HEK293 (cell line): ENCODE results near the gene OPN4.

Experiments used
- CTCF ChIA-PET: fragments of 350-600 bp; formaldehyde crosslinking; extraction: SDS; loops from one replicate; lab custom pipeline; 2021; ENCODE audit warnings: antibody characterized with exemption; lab: Yijun Ruan, JAX
- POLR2A ChIA-PET: fragments of 300-600 bp; formaldehyde crosslinking; extraction: SDS; loops from one replicate; lab custom pipeline; 2020; ENCODE audit warnings: antibody characterized with exemption, inconsistent platforms; lab: Yijun Ruan, JAX
- H3K27ac ChIP-seq: fragments of 200-500 bp; sonication (Bioruptor generic); 2 replicates; pipeline ENCODE4 v1.5.1; 2014; ENCODE audit warnings: low read depth, low read length, control low read depth, inconsistent platforms; ENCODE audit errors: extremely low read depth
- H3K36me3 ChIP-seq, 2 experiments: fragments of 200-500 bp in 1 of 2; sonication (Bioruptor generic) in 1 of 2; 1 replicate in 1 of 2; 2 replicates in 1 of 2; pipeline ENCODE4 v1.5.1; 2014 to 2017; ENCODE audit warnings: inconsistent platforms in 2 of 2, low read length in 2 of 2; ENCODE audit not compliant: control insufficient read depth in 2 of 2, insufficient read depth in 1 of 2
- H3K4me1 ChIP-seq: fragments of 200-500 bp; sonication (Bioruptor generic); 2 replicates; pipeline ENCODE4 v1.5.1; 2014; ENCODE audit warnings: mild to moderate bottlenecking, low read length, inconsistent platforms; ENCODE audit not compliant: control insufficient read depth, insufficient read depth
- H3K4me3 ChIP-seq: 2 replicates; pipeline ENCODE4 v1.5.1; 2011; ENCODE audit warnings: low read depth, mild to moderate bottlenecking, control low read depth, low read length, moderate library complexity
- H3K9me3 ChIP-seq: fragments of 200-500 bp; sonication (Bioruptor generic); 2 replicates; pipeline ENCODE4 v1.5.1; 2014; ENCODE audit warnings: low read depth, low read length, inconsistent platforms; ENCODE audit not compliant: control insufficient read depth, insufficient read depth
- BCL11A ChIP-seq: fragments of 450-650 bp; formaldehyde crosslinking; IDR thresholded peaks from 2 replicates; pipeline ENCODE4 v1.5.1; 2016; ENCODE audit warnings: low read depth, missing biosample characterization, missing genetic modification characterization
- EGR2 ChIP-seq: fragments of 450-650 bp; formaldehyde crosslinking; IDR thresholded peaks from 2 replicates; pipeline ENCODE4 v1.5.1; 2016; ENCODE audit warnings: low read depth, missing biosample characterization, missing genetic modification characterization
- GLIS1 ChIP-seq: fragments of 450-650 bp; formaldehyde crosslinking; IDR thresholded peaks from 2 replicates; pipeline ENCODE4 v1.5.1; 2016; ENCODE audit warnings: missing biosample characterization, missing genetic modification characterization
- GLIS2 ChIP-seq: fragments of 450-650 bp; formaldehyde crosslinking; IDR thresholded peaks from 2 replicates; pipeline ENCODE4 v1.5.1; 2016; ENCODE audit warnings: missing biosample characterization, missing genetic modification characterization
- HOXC10 ChIP-seq: sonication (generic); formaldehyde crosslinking; IDR thresholded peaks from 2 replicates; pipeline ENCODE4 v1.8.1; 2023; ENCODE audit warnings: mild to moderate bottlenecking, missing genetic modification reagents
- INSM2 ChIP-seq: fragments of 450-650 bp; formaldehyde crosslinking; IDR thresholded peaks from 2 replicates; pipeline ENCODE4 v1.5.1; 2016; ENCODE audit warnings: missing biosample characterization, missing genetic modification characterization
- KLF16 ChIP-seq: fragments of 450-650 bp; formaldehyde crosslinking; IDR thresholded peaks from 2 replicates; pipeline ENCODE4 v1.5.1; 2017; ENCODE audit warnings: missing biosample characterization, missing genetic modification characterization
- KLF8 ChIP-seq: fragments of 450-650 bp; formaldehyde crosslinking; IDR thresholded peaks from 2 replicates; pipeline ENCODE4 v1.5.1; 2016; ENCODE audit warnings: missing biosample characterization, missing genetic modification characterization
- KLF9 ChIP-seq: fragments of 450-650 bp; formaldehyde crosslinking; IDR thresholded peaks from 2 replicates; pipeline ENCODE4 v1.5.1; 2016; ENCODE audit warnings: missing biosample characterization, missing genetic modification characterization, low read depth
- ZFHX2 ChIP-seq: fragments of 450-650 bp; formaldehyde crosslinking; conservative IDR thresholded peaks from 2 replicates; pipeline ENCODE4 v1.5.1; 2016; ENCODE audit warnings: missing biosample characterization, missing genetic modification characterization
- ZNF26 ChIP-seq: fragments of 450-650 bp; formaldehyde crosslinking; IDR thresholded peaks from 2 replicates; pipeline ENCODE4 v1.5.1; 2016; ENCODE audit warnings: missing biosample characterization, missing genetic modification characterization
- ZNF266 ChIP-seq: fragments of 450-650 bp; formaldehyde crosslinking; IDR thresholded peaks from 2 replicates; pipeline ENCODE4 v1.5.1; 2016; ENCODE audit warnings: missing biosample characterization, missing genetic modification characterization, low read depth
- ZNF354C ChIP-seq: fragments of 450-650 bp; formaldehyde crosslinking; IDR thresholded peaks from 2 replicates; pipeline ENCODE4 v1.5.1; 2016; ENCODE audit warnings: missing biosample characterization, missing genetic modification characterization, low read depth, borderline replicate concordance
- ZNF398 ChIP-seq: fragments of 450-650 bp; formaldehyde crosslinking; IDR thresholded peaks from 2 replicates; pipeline ENCODE4 v1.5.1; 2017; ENCODE audit warnings: missing biosample characterization, missing genetic modification characterization
- ZNF521 ChIP-seq: fragments of 450-650 bp; formaldehyde crosslinking; IDR thresholded peaks from 2 replicates; pipeline ENCODE4 v1.5.1; 2017; ENCODE audit warnings: missing biosample characterization, mild to moderate bottlenecking, missing genetic modification characterization
- ZNF544 ChIP-seq: fragments of 450-650 bp; formaldehyde crosslinking; IDR thresholded peaks from 2 replicates; pipeline ENCODE4 v1.5.0; 2017; ENCODE audit warnings: missing biosample characterization, missing genetic modification characterization
- ZNF571 ChIP-seq: fragments of 450-650 bp; formaldehyde crosslinking; IDR thresholded peaks from 2 replicates; pipeline ENCODE4 v1.5.0; 2017; ENCODE audit warnings: missing biosample characterization, missing genetic modification characterization
- ZNF645 ChIP-seq: fragments of 450-650 bp; formaldehyde crosslinking; IDR thresholded peaks from 2 replicates; pipeline ENCODE4; 2016; ENCODE audit warnings: missing biosample characterization, missing genetic modification characterization
- ZNF664 ChIP-seq: fragments of 450-650 bp; formaldehyde crosslinking; IDR thresholded peaks from 2 replicates; pipeline ENCODE4 v1.5.1; 2016; ENCODE audit warnings: missing biosample characterization, missing genetic modification characterization
- ZNF707 ChIP-seq: fragments of 450-650 bp; formaldehyde crosslinking; IDR thresholded peaks from 2 replicates; pipeline ENCODE4 v1.5.1; 2016; ENCODE audit warnings: missing biosample characterization, missing genetic modification characterization

The OPN4 gene

GRCh38 chr10:86673216-86673826, 19.0 kb downstream of the OPN4 start:
- Histone ChIP-seq H3K27ac (peak overlapping the region; percentile 16; the same call in 1 of the 2 replicates), H3K4me1 (peaks cover 4% of the 10 kb centered on the region), H3K36me3 (no peaks in the 10 kb centered on the region)
- TF ChIP-seq BCL11A (tag by site-specific recombination) (no peak), ZNF664 (tag by site-specific recombination) (no peak), ZFHX2 (tag by site-specific recombination) (peak; percentile 56), EGR2 (tag by site-specific recombination) (peak; percentile 75; the same call in 1 of the 2 replicates), HOXC10 (CRISPR knock-in tag) (no peak), KLF16 (tag by site-specific recombination) (no peak), GLIS2 (tag by site-specific recombination) (peak; percentile 33; the same call in 1 of the 2 replicates)
- TF ChIP-seq, all 188 proteins: peak for 3
- Histone ChIP-seq H3K4me3 (no peak overlapping the region), H3K9me3 (no peaks in the 10 kb centered on the region)
- ChIA-PET POLR2A (no interaction called here), CTCF (interaction anchor here (1.2 kb wide), 1 partner anchor 88 kb away, joined by 3 read pairs; no protein-coding TSS in a partner anchor)

- H3K4me3 ChIP-seq = no peak overlapping the region
- no peaks in the 10 kb centered on the region for H3K9me3 ChIP-seq
- ChIA-PET POLR2A (no interaction called here), CTCF (interaction anchor here (1.2 kb wide), 1 partner anchor 88 kb away, joined by 3 read pairs; no protein-coding TSS in a partner anchor)
- no peak overlapping the region; the same call in 1 of the 2 replicates for H3K27ac ChIP-seq
- H3K36me3 ChIP-seq = no peaks in the 10 kb centered on the region
- no peaks in the 10 kb centered on the region for H3K4me1 ChIP-seq
- TF ChIP-seq KLF8 (tag by site-specific recombination) = no peak
- TF ChIP-seq, all 188 proteins: peak for 0
Measured at GRCh38 chr10:86673827-86674581, 19.7 kb downstream of the OPN4 start.

- ChIA-PET CTCF (interaction anchor here (0.9 kb wide), 1 partner anchor 14 kb away, joined by 3 read pairs; no protein-coding TSS in a partner anchor), POLR2A (no interaction called here)
- no peaks in the 10 kb centered on the region for H3K36me3 ChIP-seq
- H3K27ac ChIP-seq = no peak overlapping the region
- H3K9me3 ChIP-seq = no peaks in the 10 kb centered on the region
- H3K4me1 ChIP-seq = no peaks in the 10 kb centered on the region
- H3K4me3 ChIP-seq = no peak overlapping the region
- TF ChIP-seq GLIS1 (tag by site-specific recombination) (peak; percentile 52), ZNF26 (tag by site-specific recombination) (no peak), GLIS2 (tag by site-specific recombination) (no peak)
Measured at GRCh38 chr10:86674912-86675311, 20.6 kb downstream of the OPN4 start.

GRCh38 chr10:86677374-86677773, 23.0 kb downstream of the OPN4 start:
- CTCF ChIA-PET = interaction anchor here (0.6 to 1.5 kb wide), 2 partner anchors 35 to 236 kb away, joined by 3 to 4 read pairs; no protein-coding TSS in a partner anchor
- Histone ChIP-seq H3K4me1 (no peaks in the 10 kb centered on the region), H3K9me3 (no peaks in the 10 kb centered on the region), H3K36me3 (no peaks in the 10 kb centered on the region), H3K27ac (no peak overlapping the region), H3K4me3 (no peak overlapping the region)
- POLR2A ChIA-PET = no interaction called here
- no peak for TF ChIP-seq ZNF645 (tag by site-specific recombination)
- TF ChIP-seq ZNF544 (tag by site-specific recombination) = no peak
- no peak for TF ChIP-seq ZNF521 (tag by site-specific recombination)
- no peak for TF ChIP-seq ZNF266 (tag by site-specific recombination)
- TF ChIP-seq KLF9 (tag by site-specific recombination) = no peak
- TF ChIP-seq ZNF398 (tag by site-specific recombination) = no peak
- TF ChIP-seq INSM2 (tag by site-specific recombination) = no peak
- no peak for TF ChIP-seq ZNF354C
- TF ChIP-seq ZNF571 = no peak
- no peak for TF ChIP-seq ZNF707 (tag by site-specific recombination)
